A673 (cell line): ENCODE results near the gene LGALS3. TPM values are rescaled to one million over a fixed set of nuclear protein-coding genes. Genes with fewer than 3 reads are reported as not detected.
A peak's percentile ranks its signal among the peaks of the same experiment; 100 is the strongest.

Experiments
- BruUV-seq: library from RNA; stranded (reverse); fragments of 400-500 nt; replicated peaks from 2 replicates; lab custom pipeline; 2021; lab: Mats Ljungman, UMichigan
- CTCF ChIA-PET: fragments of 300-600 bp; sonication (Branson Sonifier 250); formaldehyde crosslinking; loops from one replicate; lab custom pipeline; 2022; ENCODE audit warnings: antibody characterized with exemption; lab: Charles Lee
- POLR2A ChIA-PET: fragments of 300-600 bp; sonication (Branson Sonifier 250); formaldehyde crosslinking; loops from one replicate; lab custom pipeline; 2022; ENCODE audit warnings: antibody characterized with exemption; ENCODE audit not compliant: low non-redundant PET; lab: Charles Lee
- DNase-seq: peaks from one replicate; pipeline ENCODE4 v3.0.0-alpha.2; 2015; ENCODE audit warnings: low spot score
- H3K27ac ChIP-seq: fragments of 200-600 bp; sonication (generic); 2 replicates; pipeline ENCODE4 v1.5.1; 2016; ENCODE audit warnings: mixed run types, low read depth, mild to moderate bottlenecking, mixed read lengths, antibody characterized with exemption, low read length; ENCODE audit not compliant: poor library complexity, severe bottlenecking
- H3K27me3 ChIP-seq: fragments of 200-600 bp; sonication (generic); replicated peaks from 2 replicates; pipeline ENCODE4 v1.6.1; 2017; ENCODE audit warnings: mixed run types, low read depth, mild to moderate bottlenecking, mixed read lengths, antibody characterized with exemption, low read length; ENCODE audit not compliant: insufficient read depth, poor library complexity
- H3K36me3 ChIP-seq: fragments of 200-600 bp; sonication (generic); 2 replicates; pipeline ENCODE4 v1.6.1; 2016; ENCODE audit warnings: mixed run types, mild to moderate bottlenecking, mixed read lengths, antibody characterized with exemption, low read length; ENCODE audit not compliant: insufficient read depth, poor library complexity, severe bottlenecking
- H3K4me1 ChIP-seq: fragments of 200-600 bp; sonication (generic); 2 replicates; pipeline ENCODE4 v1.6.1; 2017; ENCODE audit warnings: mixed run types, mild to moderate bottlenecking, mixed read lengths, antibody characterized with exemption, low read length; ENCODE audit not compliant: insufficient read depth, poor library complexity, severe bottlenecking
- H3K4me3 ChIP-seq: fragments of 200-600 bp; sonication (generic); 2 replicates; pipeline ENCODE4 v1.5.1; 2016; ENCODE audit warnings: low read depth, mixed run types, mild to moderate bottlenecking, mixed read lengths, low read length; ENCODE audit not compliant: poor library complexity, severe bottlenecking
- H3K9me3 ChIP-seq: fragments of 200-600 bp; sonication (generic); 2 replicates; pipeline ENCODE4 v1.6.1; 2016; ENCODE audit warnings: mixed run types, low read depth, mild to moderate bottlenecking, mixed read lengths, antibody characterized with exemption, low read length; ENCODE audit not compliant: poor library complexity, severe bottlenecking
- CTCF ChIP-seq: fragments of 300-800, 200-600 bp; sonication (generic); conservative IDR thresholded peaks from 2 replicates; pipeline ENCODE4 v1.5.1; 2017; ENCODE audit warnings: low read depth, mild to moderate bottlenecking, antibody characterized with exemption, low read length, moderate library complexity, mixed read lengths
- EZH2 ChIP-seq: fragments of 200-600 bp; sonication (generic); IDR thresholded peaks from 2 replicates; pipeline ENCODE4 v1.6.1; 2017; ENCODE audit warnings: borderline replicate concordance, low read depth, mild to moderate bottlenecking, mixed read lengths, antibody characterized with exemption, low read length; ENCODE audit not compliant: poor library complexity, severe bottlenecking
- intact Hi-C: fragments of 100-400 bp; cut with micrococcal nuclease; formaldehyde crosslinking; loops from one replicate; pipeline ENCODE4 v1.10.0; 2022; ENCODE audit not compliant: unreplicated experiment
- total RNA-seq: library from RNA; stranded (reverse); gene quantifications from 2 replicates; pipeline ENCODE4 v1.2.3, GENCODE V29; 2021

The LGALS3 gene
- total RNA-seq, 1 experiment from 2014 or later = 11.0 TPM

GRCh38 chr14:55122440-55122986, 6.5 kb upstream of the LGALS3 start:
- no peak for DNase-seq
- Histone ChIP-seq H3K9me3 (no peaks in the 10 kb centered on the region), H3K4me1 (peaks cover 11% of the 10 kb centered on the region), H3K36me3 (no peaks in the 10 kb centered on the region), H3K4me3 (no peak overlapping the region), H3K27me3 (no peaks in the 10 kb centered on the region), H3K27ac (no peak overlapping the region)
- BruUV-seq = no TSS peak
- CTCF ChIA-PET = no interaction called here
- POLR2A ChIA-PET = no interaction called here
- intact Hi-C loops = no loop called here
- TF ChIP-seq CTCF (no peak), EZH2 (no peak)

GRCh38 chr14:55123101-55123500, 6.0 kb upstream of the LGALS3 start:
- TF ChIP-seq EZH2 (no peak), CTCF (no peak)
- no peaks in the 10 kb centered on the region for H3K27me3 ChIP-seq
- H3K36me3 ChIP-seq = no peaks in the 10 kb centered on the region
- no peak overlapping the region for H3K27ac ChIP-seq
- no peaks in the 10 kb centered on the region for H3K9me3 ChIP-seq
- intact Hi-C loops = no loop called here
- no peak overlapping the region for H3K4me3 ChIP-seq
- peak; percentile 35 for DNase-seq
- H3K4me1 ChIP-seq = peaks cover 11% of the 10 kb centered on the region
- no TSS peak for BruUV-seq
- CTCF ChIA-PET = no interaction called here
- POLR2A ChIA-PET = no interaction called here

GRCh38 chr14:55123852-55124639, 5.0 kb upstream of the LGALS3 start:
- no peak overlapping the region for H3K4me3 ChIP-seq
- peaks cover 11% of the 10 kb centered on the region for H3K4me1 ChIP-seq
- TF ChIP-seq CTCF (no peak), EZH2 (no peak)
- H3K27ac ChIP-seq = no peak overlapping the region
- POLR2A ChIA-PET = no interaction called here
- no peaks in the 10 kb centered on the region for H3K9me3 ChIP-seq
- H3K27me3 ChIP-seq = no peaks in the 10 kb centered on the region
- BruUV-seq = no TSS peak
- intact Hi-C loops = no loop called here
- CTCF ChIA-PET = interaction anchor here (0.6 kb wide), 1 partner anchor 34 kb away, joined by 3 read pairs; no protein-coding TSS in a partner anchor
- H3K36me3 ChIP-seq = no peaks in the 10 kb centered on the region
- DNase-seq = no peak
